Stimulated activated CD4-positive, alpha-beta T cell treated with anti-CD3 and anti-CD28 coated beads, TNF-alpha, amount 100 ng/mL, for 24 hours (primary cell): ENCODE data around the gene SLC35D1.
"Not testable (repeated sequence)": the region's sequence is repeated elsewhere in the genome, so short reads cannot be mapped to it uniquely, and the experiment has no call there.

Experiments
- DNase-seq, 3 experiments: peaks; one replicate each; pipeline ENCODE4 v3.0.0-alpha.2; 2020; ENCODE audit warnings: low read depth in 3 of 3

Gene SLC35D1

GRCh38 chr1:66985835-66986234 lies 68.1 kb downstream of the SLC35D1 start:
- no peak for DNase-seq

GRCh38 chr1:66984491-66984890 lies 69.5 kb downstream of the SLC35D1 start:
- DNase-seq: no peak

- no peak for DNase-seq
Measured at GRCh38 chr1:66982561-66983260, 71.2 kb downstream of the SLC35D1 start.

DNA sequence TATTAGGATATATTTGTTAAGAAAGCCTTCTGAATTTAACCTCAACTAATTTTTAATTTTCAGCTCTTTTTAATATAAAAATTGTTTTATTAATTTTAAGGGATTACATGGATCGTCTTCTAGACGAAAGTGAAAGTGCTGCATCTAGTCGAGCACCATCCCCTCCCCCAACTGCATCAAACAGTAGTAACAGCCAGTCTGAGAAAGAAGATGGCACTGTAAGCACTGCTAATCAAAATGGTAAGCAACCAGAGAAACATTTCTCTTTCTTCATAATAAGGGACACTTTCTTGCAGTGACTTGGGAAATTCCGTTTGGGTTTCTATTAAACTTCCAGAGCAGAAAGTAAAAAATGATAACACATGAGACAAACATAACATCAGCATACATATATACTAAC lies 72.3 kb downstream of the SLC35D1 start:
- DNase-seq: peak in 2 of 3 experiments; percentile 12 to 27

DNA sequence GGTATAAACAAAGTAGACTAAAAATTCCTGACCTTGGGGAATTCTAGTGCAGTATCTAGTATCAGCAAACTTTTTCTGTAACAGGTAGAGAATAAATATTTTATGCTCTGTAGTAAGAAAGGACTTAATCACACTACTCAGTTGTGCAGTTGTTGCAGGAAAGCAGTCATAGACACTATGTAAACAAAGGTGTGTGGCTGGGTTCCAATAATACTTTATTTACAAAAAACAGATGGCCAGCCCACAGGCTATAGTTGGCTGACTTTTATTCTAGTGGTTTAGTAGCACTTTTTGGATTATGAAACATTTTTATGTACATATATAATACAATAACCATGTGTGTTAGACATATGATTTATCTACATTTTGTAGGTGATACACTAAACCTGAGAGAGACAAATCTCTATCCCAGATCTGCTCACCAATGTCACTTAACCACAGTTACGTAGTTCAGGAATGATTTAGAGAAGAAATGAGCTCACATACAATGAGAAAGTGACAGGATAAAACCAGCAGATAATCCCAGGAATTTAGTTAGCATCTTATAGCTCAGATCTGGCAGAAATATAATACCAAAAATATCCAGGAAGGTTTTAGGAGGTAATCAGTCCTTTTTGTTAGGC lies 73.1 kb downstream of the SLC35D1 start:
- DNase-seq: no peak

- not testable (repeated sequence) for DNase-seq
Measured at GRCh38 chr1:66979621-66980020, 74.3 kb downstream of the SLC35D1 start.

- DNase-seq: no peak
Measured at GRCh38 chr1:66978201-66978600, 75.7 kb downstream of the SLC35D1 start.

- DNase-seq: no peak
Measured at GRCh38 chr1:66968574-66968973, 85.4 kb downstream of the SLC35D1 start.

DNA sequence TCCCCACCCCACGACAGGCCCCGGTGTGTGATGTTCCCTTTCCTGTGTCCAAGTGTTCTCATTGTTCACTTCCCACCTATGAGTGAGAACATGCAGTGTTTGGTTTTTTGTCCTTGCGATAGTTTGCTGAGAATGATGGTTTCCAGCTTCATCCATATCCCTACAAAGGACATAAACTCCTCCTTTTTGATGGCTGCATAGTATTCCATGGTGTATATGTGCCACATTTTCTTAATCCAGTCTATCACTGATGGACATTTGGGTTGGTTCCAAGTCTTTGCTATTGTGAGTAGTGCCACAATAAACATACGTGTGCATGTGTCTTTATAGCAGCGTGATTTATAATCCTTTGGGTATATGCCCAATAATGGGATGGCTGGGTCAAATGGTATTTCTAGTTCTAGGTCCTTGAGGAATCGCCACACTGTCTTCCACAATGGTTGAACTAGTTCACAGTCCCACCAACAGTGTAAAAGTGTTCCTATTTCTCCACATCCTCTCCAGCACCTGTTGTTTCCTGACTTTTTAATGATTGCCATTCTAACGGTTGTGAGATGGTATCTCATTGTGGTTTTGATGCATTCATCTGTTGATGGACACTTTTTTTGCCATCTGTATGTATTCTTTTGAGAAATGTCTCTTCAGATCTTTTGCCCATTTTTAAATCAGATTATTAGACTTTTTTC lies 87.6 kb downstream of the SLC35D1 start:
- not testable (repeated sequence) for DNase-seq

GRCh38 chr1:66957938-66958337 lies 96.0 kb downstream of the SLC35D1 start:
- no peak for DNase-seq

DNA sequence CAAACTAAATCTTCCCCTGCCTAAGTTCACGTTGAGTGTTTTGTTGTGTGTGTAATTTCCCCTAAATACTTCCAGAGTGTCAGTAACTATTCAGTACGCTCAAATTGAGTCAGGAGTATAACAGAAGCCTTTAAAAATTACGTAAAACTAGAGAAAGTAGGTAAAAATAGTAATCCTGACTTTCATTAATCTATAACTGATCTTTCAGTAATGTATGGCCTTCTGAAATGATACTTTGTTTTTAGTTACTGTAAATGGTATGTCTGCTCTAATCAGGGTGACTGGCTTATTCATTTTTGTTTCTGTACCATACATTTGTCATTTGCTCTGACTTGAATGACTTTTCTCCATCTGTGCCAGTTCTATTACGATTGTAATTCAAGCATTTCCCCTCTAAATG lies 99.7 kb downstream of the SLC35D1 start:
- no peak for DNase-seq

DNA sequence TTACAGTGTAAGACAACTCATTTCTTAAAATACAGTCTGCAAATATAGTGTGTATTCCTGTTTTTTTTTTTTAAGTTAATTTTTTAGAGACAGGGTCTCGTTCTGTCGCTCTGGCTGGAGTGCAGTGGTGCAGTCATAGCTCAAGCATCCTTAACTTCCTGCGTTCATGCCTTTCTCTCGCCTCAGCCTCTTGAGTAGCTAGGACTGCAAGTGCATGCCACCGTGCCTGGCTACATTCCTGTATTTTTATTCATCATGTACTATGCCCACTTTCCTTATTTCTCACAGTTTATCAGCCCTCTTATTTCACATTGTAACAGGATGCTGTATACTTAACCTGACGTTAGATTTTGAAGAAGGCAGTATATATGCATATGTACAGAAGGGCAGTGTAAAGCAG lies 102.4 kb downstream of the SLC35D1 start:
- DNase-seq: no peak
